HG02763 (cell line): ENCODE data around the gene C8G.

Experiments used
- ATAC-seq: cut with Tn5 transposase; IDR thresholded peaks from one replicate; pipeline ENCODE4 v1.9.1; 2021; ENCODE audit warnings: mild to moderate bottlenecking, moderate library complexity; ENCODE audit not compliant: unreplicated experiment

Gene C8G

DNA sequence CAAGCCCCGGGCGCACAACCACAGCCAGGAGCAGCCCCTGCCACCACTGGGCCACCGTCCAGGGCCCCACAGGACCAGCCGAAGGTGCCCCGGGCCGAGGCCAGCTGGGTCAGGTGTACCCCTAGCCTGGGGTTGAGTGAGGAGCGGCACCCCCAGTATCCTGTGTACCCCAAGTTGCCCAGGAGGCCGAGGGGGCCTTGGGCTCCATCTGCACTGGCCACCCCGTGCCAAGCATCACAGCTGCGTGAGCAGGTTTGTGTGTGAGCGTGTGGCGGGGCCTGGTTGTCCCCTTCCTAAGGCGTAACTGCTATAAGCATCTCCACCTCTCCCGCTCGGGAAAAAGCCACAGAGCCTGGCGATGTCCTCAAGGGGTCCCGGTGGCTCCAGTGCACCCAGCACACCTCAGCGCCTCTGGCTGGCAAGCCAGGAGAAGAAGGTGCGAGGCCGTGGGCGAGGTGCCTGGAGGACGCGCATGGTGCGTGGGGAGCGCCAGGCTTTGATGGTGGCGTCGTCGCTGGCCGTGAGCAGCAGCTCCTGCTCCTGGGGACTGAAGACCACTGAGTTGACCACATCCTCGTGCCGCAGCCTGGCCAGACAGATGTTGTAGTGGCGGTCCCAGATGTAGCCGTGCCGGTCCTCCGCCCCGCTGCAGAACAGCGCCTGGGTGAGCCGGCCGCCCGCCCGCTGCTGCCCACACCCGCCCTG is 4.4 kb upstream of the C8G start:
- no peak for ATAC-seq

DNA sequence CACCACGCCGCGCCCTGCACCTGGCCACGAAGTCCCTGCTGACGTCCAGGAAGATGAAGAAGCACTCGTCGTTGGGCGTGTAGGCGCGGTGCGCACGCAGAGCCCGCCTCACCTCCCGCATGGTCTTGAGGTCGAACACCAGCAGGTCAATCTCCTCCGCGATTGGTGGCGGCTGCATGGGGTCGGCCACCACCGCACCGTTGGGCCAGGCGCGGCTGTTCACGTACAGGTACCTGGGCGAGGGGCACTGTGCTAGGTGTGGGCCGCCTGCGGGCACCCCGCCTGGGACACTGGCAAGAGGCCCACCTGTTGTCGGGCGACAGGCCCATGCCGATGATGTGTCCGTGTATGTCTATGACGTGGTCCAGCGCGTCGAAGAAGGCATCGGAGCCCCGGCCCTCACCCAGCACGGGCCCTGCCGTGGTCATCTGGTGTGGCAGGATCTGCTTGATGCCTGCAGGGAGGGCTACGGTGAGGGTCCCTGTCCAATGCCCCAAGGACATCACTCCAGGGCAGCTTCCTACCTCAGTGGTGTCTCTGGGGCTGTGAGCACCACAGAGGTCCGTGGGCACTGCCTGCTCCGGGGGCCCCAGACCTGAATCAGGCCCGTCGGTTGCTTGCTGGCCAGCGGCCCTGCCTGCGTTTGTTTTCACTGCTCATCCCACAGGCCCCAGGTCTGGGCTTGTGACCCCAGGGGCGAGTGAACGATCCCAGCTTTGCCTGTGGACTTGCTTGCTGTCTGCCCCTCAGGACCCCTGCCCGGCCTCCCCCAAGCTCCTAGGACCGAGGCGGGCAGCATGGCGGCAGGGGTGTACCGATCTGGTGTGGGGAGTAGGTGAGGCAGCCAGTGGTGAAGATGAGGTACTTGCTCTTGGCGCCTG is 3.6 kb upstream of the C8G start:
- ATAC-seq = no peak

DNA sequence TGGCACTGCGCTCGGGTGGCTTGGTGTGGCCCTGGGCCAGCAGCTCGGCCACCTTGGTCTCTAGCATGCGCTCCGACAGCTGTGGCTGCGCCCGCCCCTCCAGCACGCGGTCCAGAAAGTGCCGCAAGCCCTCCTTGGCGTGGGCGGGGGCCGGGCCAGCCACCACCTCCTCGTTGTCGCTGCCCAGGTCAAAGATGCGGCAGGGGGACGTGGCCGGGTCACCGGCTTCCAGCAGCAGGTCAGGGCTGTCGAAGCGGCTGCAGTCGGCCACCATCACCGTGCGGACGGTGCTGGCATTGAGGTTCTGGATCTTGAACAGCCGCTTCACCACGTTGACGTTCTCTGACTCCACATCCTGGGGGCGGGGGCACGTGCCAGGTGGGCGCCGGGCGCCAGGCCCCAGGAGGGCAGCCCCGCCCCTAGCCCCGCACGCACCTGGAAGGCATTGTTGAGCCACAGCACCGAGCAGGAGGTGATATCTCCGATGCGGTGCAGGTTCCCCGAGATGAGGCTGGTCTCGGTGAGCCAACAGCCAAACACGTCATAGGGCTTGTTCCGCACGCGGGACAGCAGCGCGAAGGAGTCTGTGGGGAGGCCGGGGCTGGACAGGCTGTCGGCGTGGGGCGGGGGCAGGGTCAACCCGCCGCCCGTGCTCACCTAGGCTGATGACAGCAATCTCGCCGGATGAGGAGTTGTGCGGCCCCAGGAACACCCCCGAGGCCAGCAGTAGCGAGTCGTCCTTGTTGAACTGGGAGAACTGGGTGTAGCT is 2.7 kb upstream of the C8G start:
- no peak for ATAC-seq

DNA sequence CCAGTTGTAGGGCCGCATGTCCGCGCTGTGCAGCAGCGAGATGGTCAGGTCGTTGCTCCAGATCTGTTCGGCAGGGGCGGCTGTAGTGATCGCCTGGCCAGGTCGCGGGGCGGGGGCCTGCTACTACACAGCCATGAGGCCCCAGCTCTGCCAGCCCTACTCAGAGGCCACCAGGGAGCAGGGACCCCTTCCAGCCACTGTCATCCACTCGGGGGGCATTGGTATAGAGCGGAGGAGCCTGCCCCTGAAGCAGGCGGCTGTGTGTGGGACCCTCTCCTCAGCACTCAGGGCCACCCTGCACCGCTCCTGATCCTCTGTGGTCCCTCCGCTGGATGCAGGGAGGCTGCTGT is 2.2 kb upstream of the C8G start:
- ATAC-seq = no peak

DNA sequence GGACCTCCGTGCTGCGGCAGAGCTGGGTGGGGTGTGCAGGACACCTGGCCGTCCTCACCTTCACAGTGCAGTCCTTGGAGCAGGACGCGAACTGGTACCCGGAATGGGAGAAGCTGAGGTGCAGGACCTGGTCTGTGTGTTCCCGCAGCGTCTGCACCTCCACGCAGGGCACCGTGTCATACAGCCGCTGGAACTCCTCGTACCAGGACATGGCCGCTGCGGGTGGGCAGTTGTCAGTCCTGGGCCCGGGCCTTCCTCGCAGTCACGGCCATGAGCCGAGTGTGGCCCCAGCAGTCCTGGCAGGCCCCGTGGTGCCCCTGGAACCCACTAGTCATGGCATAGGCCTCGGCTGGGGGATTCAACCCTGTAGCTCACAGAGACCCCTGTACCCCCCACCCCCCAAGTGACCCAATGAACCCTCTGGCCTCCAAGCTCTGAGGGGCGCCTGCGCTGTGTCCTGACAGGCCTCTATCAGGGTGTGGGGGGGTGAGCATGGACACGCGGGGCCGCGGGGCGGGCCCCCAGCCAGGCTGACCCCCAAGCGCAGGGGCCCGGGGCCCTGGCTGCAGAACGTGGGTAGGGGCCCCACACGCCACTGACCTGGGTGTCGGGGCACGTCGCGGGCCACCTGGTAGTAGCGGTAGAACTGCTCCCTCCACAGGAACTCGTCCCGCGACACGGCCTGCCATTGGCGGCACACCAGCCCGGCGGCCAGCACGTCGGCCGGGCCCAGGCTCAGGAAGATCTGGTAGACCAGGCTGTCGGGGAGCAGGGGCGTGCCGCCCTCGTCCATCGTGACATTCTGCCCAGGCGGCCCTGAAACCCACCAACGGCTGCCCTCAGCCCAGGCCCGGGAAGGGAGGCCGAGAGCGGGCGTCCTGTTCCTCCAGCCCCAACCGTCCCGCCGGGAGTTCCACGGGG is 1.5 kb upstream of the C8G start:
- no peak for ATAC-seq

DNA sequence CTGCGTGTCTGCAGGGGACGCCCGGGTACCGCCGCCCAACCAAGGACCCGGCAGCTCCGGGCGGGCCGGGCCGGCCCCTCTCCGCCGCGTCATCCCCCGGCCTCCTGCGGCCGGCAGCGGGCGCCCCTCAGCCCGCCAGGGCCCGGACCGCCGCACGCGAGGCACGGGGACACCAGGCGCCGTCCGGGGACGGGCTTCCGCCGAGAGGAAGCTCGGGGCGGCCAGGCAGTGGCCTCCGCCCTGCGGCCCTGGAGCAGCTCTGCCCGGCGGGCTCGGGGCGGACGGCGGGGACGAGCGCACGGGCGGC is 878 bp upstream of the C8G start:
- no peak for ATAC-seq

DNA sequence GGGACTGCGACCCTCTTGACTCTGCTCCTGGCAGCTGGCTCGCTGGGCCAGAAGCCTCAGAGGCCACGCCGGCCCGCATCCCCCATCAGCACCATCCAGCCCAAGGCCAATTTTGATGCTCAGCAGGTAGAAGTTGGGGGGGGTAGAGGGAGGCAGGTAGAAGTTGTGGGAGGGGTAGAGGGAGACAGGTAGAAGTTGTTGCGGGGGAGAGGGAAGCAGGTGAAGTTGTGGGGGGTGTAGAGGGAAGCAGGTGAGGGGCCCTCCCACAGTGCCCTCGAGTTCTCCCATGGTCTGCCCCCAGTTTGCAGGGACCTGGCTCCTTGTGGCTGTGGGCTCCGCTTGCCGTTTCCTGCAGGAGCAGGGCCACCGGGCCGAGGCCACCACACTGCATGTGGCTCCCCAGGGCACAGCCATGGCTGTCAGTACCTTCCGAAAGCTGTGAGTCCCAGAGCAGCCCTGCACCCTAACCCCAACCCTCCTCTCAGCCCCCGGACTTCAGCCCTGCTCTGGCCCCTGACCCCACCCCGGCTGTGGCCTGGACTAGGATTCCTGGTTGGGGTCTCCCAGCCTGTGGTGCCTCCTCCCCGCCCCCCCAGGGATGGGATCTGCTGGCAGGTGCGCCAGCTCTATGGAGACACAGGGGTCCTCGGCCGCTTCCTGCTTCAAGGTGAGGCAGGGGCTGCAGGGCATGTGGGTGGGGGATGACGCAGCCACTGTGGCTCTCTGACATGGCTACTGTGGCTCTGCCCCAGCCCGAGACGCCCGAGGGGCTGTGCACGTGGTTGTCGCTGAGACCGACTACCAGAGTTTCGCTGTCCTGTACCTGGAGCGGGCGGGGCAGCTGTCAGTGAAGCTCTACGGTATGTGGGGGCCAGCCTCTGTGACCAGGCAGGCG is 537 bp downstream of the C8G start:
- ATAC-seq = no peak

DNA sequence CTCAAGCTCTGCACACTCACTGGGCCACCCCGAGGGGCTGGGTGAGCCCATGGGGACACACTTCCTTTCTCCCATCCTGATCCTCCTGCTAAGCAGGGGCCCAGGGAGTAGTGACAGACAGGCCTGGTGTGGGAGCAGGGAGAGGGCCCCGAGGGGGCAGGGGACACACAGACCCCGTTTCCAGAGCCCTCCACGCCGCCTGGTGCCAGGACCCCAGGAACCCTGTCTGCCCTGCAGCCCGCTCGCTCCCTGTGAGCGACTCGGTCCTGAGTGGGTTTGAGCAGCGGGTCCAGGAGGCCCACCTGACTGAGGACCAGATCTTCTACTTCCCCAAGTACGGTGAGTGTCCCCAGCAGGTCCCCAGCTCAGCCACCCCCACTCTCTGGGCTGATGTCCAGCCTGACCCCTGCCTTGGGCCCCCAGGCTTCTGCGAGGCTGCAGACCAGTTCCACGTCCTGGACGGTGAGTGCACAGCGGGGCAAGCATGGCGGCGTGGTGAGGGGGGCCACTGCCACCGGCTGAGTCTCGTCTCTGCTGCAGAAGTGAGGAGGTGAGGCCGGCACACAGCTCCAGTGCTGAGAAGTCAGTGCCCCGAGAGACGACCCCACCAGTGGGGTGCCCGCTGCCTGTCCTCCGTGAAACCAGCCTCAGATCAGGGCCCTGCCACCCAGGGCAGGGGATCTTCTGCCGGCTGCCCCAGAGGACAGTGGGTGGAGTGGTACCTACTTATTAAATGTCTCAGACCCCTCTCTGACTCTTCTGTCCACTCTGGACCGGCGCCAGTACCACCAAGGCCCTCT is 1.4 kb downstream of the C8G start:
- ATAC-seq = no peak

DNA sequence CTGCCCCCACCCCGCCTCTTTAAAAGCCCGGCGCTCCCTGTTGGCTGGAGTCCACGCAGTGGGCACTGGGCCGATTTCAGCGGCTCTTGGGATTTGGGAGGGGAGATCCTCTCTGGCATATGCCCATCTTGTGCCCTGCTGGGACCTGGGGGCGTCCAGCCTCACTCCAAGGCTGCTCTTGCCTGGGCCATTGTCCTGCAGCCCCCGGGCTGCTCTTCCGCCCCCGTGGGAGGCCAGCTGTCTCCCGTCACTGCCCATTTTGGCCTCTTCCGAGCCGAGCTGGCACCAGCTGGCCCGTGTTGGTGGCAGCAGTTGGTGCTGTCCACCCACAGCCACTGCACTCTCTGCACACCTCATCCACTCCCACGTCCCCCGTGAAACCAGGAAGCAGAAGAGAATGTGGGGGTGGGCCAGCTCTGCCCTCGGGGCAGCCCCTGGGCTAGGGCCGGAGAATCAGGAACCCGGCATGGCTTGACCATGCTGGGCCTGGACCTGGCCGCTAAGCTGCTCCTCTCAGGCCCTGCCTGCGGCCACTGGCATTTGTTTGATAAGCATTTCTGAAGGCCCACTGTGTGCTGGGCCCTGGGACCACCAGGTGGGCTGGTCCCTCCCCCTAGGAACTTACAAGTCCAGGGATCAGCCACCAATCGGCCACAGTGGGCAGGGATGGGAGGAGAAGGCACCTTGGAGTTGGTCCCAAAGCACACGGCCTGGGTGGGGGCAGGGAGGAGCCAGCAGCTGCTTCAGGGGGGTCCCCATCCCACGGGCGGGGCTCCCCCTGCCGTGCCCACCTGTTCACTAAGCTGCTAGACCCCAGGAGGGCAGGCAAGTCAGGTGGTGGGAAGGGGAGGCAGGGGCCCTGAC is 2.2 kb downstream of the C8G start:
- no peak for ATAC-seq

DNA sequence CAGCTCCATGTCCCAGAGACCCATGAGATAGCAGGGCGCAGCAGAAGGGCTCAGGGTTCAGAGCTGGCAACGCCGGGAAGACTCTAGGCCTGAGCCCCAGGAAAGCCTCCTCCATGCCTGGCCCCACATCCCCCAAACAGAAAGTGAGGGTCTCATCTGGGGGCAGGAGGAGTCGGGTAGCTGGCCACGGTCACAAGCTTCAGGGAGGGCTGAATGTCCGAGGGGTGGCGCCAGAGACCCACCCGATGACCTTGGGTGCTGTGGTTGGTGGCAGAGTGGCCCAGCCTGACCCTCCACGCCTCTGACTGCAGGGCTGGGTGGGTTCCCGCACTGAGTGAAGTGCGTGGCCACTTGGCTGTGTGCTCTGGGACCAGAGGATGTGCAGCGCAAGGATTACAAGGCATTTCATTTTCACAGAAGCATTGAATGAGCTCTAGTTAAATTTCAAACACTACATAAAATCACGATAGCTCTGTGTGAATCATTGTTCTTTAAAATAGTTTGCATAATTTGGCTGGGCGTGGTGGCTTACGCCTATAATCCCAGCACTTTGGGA is 3.0 kb downstream of the C8G start:
- ATAC-seq = no peak

DNA sequence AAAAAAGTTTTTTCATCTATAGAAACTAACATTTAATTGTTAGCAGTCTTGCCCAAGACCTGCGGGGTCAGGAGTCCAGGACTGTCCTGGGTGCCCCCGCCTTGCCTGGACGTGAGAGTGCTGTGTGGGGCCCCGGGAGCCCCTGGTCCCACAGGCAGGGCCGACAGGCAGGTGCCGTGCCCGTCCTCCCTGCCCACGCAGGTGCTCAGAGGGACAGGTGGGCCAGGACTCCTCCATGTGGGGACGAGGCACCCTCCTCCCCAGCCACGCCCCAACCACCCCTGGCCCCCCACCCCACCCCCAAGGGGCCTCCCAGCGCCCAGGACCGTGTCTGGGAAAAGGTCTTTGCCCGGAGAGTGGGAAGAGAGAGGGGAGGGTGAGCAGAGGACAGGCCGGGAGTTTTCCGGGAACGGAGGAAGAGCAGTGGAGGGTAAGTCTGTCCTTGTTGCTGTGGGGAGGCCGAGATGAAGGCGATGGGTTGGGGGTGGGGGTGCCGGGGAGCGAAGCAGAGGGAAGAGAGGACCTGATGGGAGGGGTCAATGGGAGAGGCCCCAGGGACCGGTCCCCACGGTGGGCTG is 4.3 kb downstream of the C8G start:
- no peak for ATAC-seq

DNA sequence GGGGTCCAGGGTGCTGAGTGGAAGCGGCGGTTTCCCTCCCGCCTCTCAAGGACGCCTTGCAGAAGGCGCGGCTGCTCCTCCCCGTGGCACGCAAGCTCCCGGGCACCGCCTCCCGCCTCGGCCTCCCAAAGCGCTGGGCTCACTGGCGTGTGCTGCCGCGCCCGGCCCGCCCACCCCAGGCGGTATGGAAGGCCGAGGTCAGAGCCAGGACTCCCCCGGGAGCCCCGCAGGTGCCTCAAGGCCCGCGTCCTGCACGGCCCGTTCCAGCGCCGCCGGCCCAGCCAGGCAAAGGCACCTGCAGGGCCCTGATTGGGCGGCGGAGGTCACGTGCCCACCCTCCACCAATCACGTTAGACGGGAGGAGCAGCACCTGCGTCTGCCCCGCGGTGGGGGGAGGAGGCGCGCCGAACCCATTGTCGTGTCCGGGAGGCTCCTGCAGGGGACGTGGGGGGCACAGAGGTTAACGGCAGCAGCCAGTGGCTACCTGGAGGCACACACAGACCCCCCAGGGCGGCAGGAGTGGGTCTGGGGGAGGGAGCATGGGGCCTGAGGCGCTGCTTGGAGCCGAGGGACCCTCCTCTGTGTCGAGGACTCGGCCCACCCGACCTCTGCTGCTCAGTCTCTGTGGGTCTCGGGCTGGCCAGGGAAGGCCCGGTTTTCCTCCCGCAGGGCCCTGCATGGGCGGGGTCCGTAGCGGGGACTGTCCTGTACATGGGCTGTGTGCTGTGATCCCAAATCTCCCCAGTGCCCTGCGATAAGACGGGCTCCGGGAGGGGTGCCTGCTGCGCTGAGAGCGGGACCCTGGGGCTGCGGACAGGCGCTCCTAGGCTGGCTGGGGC is 5.0 kb downstream of the C8G start:
- peak; percentile 79 for ATAC-seq

DNA sequence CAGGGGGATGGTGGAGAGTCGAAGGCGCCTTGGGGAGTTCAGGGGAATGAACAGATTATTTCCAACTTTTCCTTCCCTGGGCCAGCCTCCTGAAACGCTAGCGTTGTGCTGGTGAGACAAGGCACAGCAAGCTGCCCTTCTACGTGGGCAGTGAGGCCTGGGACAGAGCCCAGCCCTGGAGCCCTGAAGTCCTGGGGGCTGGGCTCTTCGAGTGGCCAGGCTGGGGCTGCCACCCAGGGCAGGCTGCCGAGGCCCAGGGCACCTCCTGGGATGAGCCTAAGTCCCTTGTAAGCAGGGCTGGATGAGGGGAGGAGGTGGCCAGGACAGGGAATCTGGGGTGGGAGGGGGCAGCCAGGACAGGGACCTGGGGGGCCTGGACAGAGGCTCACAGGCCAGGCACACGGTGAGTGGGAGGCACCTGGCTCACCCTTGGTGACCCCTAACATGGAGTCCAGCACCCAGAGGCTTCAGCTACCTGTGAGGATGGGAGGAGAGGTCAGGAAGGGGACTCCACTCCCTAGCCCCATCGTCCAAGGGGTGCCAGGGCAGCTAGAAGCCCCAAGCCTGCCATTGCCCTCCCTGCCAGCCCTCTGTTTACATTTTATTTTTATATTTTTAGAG is 5.7 kb downstream of the C8G start:
- no peak for ATAC-seq

DNA sequence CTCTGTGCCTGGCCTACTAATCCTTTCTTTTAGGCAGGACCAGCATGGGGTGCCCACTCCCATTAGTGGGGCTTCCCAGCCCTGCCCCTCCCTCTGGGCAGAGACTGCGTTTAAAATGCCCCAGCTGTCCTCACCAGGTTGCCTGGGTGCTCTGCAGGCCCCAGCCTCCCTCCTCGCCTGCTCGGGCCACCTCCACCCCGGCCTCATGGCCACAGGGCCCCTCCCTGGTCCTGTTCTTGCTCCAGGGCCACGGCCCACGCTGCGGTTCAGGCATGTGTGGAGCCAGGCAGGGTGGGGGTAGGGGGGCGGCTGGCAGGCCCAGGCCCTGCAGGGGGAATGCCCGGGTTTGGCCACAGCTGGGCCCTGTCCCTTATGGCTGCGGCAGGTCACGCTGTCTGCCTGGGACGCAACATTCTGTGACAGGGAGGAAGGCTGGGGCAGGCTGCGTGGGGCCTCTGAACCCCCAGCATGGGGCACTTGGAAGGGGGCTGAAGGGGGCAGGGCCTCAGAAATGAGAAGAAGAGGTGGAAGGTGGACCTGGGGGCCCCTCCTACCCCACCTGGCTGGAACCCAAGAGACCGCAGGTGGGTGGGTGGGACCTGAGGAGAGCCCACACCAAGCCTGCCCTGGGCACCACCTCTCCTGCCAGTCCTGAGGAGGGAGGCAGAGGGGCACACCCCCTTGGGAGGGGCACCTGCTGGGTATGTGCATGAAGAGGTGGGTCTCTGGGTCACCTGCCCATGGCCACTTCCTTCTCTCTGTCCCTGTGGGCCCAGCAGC is 6.7 kb downstream of the C8G start, which contains the start of gene LCN12:
Gene LCN12 (plus strand): TSS at position 733 of the 780 bp plus-strand sequence. CDS start 55 bp downstream, outside the sequence.
- ATAC-seq = no peak

DNA sequence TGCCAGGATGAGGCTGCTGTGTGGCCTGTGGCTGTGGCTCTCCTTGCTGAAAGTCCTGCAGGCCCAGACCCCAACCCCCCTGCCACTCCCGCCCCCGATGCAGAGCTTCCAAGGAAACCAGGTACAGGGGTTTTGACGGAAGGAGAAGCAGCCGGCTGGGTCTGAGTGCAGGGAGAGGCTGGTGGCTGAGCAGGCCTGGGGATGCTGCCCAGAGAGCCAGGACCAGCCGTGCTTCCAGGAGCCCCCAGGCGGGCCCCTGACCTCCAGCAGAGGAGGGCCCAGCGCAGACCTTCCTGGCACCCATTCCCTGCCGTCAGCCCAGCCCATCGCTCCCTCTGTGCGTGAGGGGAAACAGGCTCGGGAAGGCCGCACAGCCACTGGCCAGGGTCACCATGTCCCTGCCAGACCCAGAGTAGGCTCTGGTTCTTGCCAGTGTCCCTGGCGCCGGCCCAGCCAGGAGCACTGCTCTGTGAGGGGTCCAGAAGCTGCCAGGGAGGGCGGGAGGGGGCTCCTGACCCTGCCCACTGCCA is 7.3 kb downstream of the C8G start:
- no peak for ATAC-seq
